ENCODE results near the gene PTPRB.
"Not testable (repeated sequence)": the region's sequence is repeated elsewhere in the genome, so short reads cannot be mapped to it uniquely, and the experiment has no call there.

PTPRB gene

DNA sequence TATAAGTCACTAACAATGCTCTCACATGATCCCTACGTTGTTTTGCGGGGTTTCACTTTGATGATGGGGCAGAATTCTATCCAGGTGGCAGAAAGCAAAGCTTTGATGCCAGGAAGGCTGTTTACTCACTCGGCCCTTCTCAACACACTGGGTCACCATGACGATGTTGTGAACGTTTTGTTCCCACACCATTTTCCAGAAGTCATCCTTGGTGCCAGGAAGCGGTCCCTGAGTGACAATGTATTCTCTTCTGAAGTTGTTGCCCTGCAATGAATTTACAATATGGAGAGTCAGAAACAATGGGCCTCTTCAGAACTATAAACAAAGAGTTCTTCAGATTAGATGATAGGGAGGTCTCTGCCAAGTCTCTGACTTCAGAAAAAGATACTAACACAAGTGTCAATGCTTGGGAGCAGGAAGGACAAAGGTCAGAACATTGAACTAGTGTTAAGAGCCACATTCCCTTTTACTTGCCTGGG lies 101.3 kb downstream of the PTPRB start:
- DNase-seq, result no peak

DNA sequence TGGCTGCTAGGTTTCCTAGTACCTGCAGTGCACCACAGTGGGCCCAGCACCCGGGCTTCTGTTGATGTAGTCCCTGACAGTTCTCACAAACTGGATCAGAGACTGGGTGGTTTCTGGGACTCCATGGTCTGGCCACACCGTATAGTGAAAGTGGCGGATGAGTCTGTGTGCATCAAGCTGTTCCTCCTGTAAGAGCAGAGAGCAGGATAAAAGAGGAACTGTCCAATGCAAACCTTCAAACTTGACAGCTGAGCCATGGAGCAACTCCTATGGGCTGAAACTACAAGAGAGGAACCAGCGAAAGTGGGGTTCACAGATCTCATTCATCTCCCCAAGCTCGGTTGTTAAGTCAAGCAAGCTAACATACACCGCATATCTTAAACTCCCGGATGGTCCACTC lies 102.8 kb downstream of the PTPRB start:
- DNase-seq, result no peak

DNA sequence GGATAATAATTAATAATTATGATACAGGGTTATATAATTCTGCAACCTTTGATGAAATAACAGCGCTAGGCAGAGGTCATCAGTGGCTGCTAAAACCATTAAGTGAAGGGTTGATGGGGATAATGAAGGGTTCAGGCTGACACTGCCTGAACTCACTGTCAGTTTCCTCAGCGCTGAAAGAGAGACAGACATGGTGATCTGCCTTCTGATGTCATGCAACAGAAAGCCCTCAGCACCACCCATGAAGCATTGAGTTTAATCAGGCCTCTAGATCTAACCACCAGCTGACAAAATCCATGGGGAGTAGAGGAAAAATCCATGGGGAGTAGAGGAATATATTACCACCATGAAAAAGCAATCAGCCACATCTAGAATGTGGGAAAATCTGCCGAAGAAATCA lies 107.6 kb downstream of the PTPRB start:
- no peak for DNase-seq

DNA sequence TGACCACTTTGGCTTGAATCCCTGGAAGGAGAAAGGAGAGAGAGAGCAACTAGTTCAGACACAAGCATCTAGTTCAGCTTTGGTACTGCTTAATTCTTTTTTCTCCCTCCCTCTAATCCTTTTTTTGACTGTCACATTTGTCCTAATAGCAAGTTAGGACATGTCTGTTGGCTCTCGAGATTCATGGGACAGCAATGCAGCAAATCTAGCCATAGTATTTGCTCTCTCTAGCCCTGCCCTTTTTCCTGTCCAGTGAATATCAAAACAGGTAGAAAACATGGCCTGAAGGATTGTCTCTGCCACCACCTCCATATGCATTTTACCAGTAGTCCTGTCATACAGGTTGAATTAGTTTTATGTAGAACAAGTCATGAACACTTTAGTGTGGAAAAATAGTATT lies 116.4 kb downstream of the PTPRB start:
- no peak for DNase-seq

GRCh38 chr12:70513426-70513825 lies 123.8 kb downstream of the PTPRB start:
- DNase-seq, result no peak

DNA sequence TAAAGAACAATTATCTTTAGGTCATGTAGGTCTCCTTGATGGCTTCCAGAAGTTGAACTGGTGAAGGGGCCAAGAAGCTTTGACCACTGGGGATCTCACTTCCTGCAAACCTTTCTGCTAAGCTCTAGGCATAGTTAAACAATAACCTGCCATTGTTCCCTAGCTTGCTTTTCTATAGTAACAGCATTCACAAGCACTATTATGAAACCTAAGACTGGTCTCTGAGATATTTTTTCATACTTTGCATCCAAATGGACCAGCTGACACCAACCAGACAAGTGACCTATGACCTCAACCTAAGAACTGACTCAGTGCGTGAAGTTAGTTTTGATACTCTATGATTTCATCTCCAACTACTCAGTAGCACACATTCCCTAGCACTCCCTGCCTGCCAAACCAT lies 129.1 kb downstream of the PTPRB start:
- DNase-seq, result no peak

DNA sequence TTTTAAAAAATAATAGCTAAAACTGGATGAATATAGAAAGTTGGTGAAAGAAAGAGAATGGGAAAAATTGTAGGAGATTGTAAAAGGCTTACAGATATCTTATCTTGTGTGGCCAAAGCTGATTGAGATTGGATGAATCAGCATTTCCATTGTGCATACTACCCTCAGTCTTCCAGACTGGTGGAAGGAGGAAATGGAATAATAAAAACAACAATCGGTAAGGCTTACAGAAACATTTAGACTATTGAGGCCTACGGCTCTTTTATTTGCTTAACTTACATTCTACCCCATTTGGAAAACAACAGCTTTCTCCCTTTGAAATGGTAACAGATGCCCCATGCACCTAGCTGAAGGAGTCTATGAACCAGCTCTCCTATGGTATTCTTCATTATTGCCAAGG lies 129.8 kb downstream of the PTPRB start:
- no peak for DNase-seq

- DNase-seq, result no peak
Measured at GRCh38 chr12:70497508-70497907, 139.7 kb downstream of the PTPRB start.

- DNase-seq, result not testable (repeated sequence)
Measured at GRCh38 chr12:70492904-70493303, 144.3 kb downstream of the PTPRB start.

DNA sequence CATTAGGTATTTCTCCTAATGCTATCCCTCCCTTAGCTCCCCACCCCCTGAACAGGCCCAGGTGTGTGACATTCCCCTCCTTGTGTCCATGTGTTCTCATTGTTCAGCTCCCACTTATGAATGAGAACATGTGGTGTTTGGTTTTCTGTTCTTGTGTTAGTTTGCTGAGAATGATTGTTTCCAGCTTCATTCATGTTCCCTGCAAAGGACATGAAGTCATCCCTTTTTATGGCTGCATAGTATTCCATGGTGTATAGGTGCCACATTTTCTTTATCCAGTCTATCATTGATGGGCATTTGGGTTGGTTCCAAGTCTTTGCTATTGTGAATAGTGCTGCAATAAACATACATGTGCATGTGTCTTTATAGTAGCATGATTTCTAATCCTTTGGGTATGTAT lies 146.3 kb downstream of the PTPRB start:
- DNase-seq, result not testable (repeated sequence)

DNA sequence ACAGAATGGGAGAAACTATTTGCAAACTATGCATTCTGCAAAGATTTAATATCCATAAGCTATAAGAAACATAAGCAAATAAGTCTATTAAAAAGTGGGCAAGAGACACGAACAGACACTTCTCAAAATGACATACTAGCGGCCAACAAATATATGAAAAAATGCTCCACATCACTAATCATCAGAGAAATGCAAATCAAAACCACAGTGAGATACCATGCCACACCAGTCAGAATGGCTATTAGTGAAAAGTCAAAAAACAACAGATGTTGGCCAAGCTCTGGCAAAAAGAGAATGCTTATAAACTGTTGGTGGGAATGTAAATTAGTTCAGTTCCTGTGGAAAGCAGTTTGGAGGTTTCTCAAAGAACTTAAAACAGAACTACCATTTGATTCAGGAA lies 149.8 kb downstream of the PTPRB start:
- DNase-seq, result no peak

DNA sequence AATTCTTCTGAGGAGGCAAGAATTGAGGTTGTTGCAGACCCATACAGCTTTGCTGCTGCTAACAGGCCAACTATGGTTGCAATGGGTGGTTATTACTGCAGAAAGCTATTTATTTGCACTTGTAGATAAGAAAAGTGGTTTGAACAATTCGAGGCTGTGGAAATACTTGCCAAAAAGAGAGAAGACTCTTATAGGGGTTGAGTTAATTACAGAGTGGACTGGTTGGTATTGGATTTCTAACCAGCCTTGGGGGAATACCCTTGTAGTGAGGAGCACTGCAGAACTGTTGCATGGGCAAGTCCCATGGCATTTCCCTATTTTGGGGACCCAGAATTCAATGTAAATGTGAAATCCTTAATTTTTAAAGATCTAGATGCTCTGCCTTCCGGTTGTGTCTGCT lies 150.6 kb downstream of the PTPRB start:
- DNase-seq, result no peak

GRCh38 chr12:70485704-70486103 lies 151.5 kb downstream of the PTPRB start:
- DNase-seq, result no peak

DNA sequence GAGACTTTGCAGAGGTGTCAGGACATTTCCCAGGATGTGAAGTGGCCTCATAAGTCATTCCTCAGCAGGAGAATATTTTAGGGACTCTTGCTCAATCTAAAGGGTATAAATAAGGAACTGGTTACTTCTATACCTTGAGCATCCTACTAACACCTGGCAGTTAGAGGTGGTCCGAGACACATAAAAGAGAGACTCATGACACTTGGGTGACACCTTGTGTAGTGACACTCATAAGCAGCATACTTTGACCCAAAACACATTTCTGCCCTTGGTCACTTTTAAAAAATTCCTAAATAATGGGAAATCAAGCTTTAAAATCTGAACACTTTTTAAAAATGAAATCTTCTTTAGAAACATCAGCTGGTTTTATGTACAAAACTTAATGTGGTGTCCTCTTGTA lies 152.8 kb downstream of the PTPRB start:
- no peak for DNase-seq

- DNase-seq, result no peak
Measured at GRCh38 chr12:70482764-70483163, 154.5 kb downstream of the PTPRB start.

- no peak for DNase-seq
Measured at GRCh38 chr12:70469221-70469820, 167.9 kb downstream of the PTPRB start.

- no peak for DNase-seq
Measured at GRCh38 chr12:70468741-70469140, 168.5 kb downstream of the PTPRB start.

DNA sequence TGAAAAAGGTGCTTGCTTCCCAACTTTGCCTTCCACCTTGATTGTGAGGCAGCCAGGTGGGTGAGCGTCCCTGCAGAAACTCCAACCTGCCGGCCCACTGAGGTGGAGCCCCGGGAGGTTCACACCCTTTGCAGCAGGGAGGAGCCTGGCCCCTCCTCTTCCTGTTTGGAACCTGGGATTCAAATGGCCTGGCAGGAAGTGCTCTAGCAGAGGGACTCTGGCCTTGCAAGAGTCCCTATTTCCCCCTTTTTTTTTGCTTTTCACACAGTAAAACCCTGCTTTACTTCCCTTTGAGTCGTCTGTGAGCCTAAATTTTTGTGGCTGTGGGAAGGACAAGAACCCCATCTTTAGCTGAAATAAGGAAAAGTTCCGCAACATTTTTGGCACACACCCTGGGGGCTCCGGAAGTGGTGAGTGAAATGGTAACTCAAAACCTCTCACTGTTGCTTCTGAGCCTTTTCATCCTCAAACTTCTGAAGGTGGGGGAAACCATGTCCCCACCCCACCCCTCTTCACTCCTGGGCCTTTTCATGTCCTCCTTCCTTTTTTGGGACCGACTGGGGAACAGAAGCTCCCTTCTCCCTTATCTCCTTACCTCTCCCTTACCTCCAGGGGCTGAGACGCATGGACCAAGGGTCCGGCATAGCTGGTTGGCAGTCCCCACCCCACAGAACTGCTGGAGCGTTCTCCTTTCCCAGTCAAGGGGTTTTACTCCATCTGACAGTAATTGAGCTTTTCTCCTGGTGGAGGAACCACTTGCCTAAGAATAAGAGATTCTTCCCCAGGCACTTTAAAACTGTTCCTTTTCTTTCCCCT lies 169.1 kb downstream of the PTPRB start:
- DNase-seq, result no peak

DNA sequence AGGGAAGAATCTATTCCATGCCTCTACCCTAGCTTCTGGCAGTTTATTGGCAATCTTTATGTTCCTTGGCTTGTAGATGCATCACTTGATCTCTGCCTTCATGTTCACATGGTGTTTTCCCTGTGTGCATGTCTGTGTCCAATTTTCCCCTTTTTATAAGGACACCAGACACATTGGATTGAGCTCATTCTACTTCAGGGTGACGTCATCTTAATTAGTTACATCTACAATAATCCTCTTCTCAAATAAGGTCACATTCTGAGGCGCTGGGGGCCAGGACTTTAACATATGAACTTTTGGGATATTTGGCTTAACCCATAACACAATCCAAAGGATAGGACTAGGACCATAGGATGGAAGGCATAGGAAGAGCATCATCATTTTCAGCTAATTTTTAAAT lies 169.8 kb downstream of the PTPRB start:
- DNase-seq, result no peak

DNA sequence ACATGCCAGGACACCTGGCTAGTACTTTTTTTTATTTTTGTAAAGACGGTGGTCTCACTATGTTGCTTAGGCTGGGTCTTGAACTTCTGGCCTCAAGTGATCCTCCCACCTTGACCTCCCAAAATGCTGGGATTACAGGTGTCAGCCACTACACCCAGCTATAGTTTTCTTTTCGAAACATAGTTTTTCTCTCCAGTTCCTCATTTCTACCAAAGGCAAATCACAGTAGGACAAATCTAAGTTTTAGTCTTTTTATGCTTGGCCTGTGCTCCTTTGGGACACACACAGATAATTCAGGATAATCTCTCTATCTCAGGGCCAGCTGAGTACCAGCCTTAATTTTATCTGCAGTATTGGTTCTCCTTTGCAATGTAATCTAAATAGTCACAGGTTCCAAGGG lies 170.5 kb downstream of the PTPRB start:
- DNase-seq, result no peak

All from CD4-positive, alpha-beta T cell treated with Interferon alpha-2 for 1 hour (primary cell).